ENCODE data around the gene PRKCH. TPM values are rescaled to one million over a fixed set of nuclear protein-coding genes. Genes with fewer than 3 reads are reported as not detected.

Gene PRKCH
- total RNA-seq, 1 experiment from 2014 or later, result 18.3 TPM

DNA sequence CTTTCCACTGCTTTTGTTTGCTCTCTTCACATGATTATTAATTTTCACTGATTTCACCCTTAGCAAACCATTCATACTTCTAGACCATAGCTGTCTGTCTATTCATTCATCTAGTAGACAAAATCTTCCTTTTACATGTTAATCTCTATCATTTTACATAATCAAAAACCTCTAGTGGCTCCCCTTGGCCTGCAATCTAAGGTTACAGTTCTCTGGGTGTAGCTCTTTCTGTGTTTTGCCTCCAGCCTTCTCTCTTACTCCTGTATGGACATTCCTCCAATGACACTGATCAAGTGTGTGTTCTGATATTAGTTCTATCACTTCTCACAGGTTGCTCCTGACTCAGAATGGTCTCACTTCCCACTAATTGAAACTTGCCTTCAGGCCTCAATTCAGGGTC lies 56.4 kb downstream of the PRKCH start:
- H3K9me3 Mint-ChIP-seq (ENCODE audit: unreplicated experiment), result peaks cover 36% of the 10 kb centered on the region
- H3K27me3 ChIP-seq (replicated peaks; ENCODE audit: control insufficient read depth, insufficient read depth, low read length), result no peaks in the 10 kb centered on the region
- H3K9me3 ChIP-seq, result peaks cover 19% of the 10 kb centered on the region
- no TSS peak for BruUV-seq (replicated peaks)
- CTCF ChIA-PET, result no interaction called here
- H3K27me3 Mint-ChIP-seq (ENCODE audit: insufficient read depth, unreplicated experiment), result no peaks in the 10 kb centered on the region
- TF ChIP-seq CTCF (IDR thresholded peaks at IDR 0.05; ENCODE audit: insufficient read depth in 1 of 2, low read depth in 1 of 2, low read length in 1 of 2, severe bottlenecking in 1 of 2, unreplicated experiment in 1 of 2), result no peak
- no peaks in the 10 kb centered on the region; the same call in 1 of the 2 replicates for H3K36me3 ChIP-seq (ENCODE audit: control insufficient read depth, insufficient read depth, low read length)
- no peak overlapping the region for H3K4me3 Mint-ChIP-seq (ENCODE audit: unreplicated experiment)
- no peaks in the 10 kb centered on the region for H3K4me1 Mint-ChIP-seq (ENCODE audit: low read depth, unreplicated experiment)
- H3K27ac Mint-ChIP-seq (ENCODE audit: unreplicated experiment), result no peak overlapping the region
- POLR2A ChIA-PET, result no interaction called here
- peaks cover 6% of the 10 kb centered on the region for H3K36me3 Mint-ChIP-seq (ENCODE audit: insufficient read depth, unreplicated experiment)
- no peaks in the 10 kb centered on the region for H3K4me1 ChIP-seq
- DNase-seq, result no peak
- no peak overlapping the region for H3K4me3 ChIP-seq (ENCODE audit: low read depth, low read length)
- intact Hi-C loops (cut with micrococcal nuclease; ENCODE audit: unreplicated experiment), result no loop called here

DNA sequence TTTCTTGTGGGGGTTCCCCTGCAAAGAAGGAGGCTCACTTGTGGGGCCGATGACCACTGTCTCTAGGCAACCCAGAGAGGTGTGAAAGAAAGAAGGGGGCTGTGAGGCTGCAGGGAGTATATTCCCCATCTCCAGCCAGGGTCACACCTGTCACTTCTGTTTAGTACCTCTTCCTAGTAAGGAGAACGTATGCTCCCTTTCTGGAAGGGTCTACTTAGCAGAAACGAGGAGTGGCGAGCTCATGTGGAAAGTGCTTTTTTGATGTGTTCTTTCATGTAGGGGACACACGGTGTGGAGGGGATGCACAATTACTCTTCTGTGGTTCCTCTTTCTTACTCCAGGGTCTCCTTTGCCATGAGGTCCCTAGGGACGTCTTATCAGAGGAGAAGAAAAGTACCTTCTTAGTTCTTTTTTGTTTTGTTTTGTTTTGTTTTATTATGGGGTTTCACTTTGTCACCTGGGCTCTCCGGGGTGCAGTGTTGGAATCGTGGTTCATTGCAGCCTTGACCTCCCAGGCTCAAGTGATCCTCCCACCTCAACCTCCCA lies 58.3 kb downstream of the PRKCH start:
- Histone ChIP-seq H3K36me3 (ENCODE audit: control insufficient read depth, insufficient read depth, low read length) (no peaks in the 10 kb centered on the region; the same call in 1 of the 2 replicates), H3K4me1 (no peaks in the 10 kb centered on the region; the same call in 1 of the 2 replicates), H3K27me3 (replicated peaks; ENCODE audit: control insufficient read depth, insufficient read depth, low read length) (no peaks in the 10 kb centered on the region), H3K4me3 (ENCODE audit: low read depth, low read length) (no peak overlapping the region), H3K9me3 (peaks cover 10% of the 10 kb centered on the region)
- Mint-ChIP-seq H3K4me3 (ENCODE audit: unreplicated experiment) (no peak overlapping the region), H3K9me3 (ENCODE audit: unreplicated experiment) (peaks cover 27% of the 10 kb centered on the region), H3K4me1 (ENCODE audit: low read depth, unreplicated experiment) (no peaks in the 10 kb centered on the region), H3K27ac (ENCODE audit: unreplicated experiment) (no peak overlapping the region), H3K36me3 (ENCODE audit: insufficient read depth, unreplicated experiment) (no peaks in the 10 kb centered on the region), H3K27me3 (ENCODE audit: insufficient read depth, unreplicated experiment) (no peaks in the 10 kb centered on the region)
- ChIA-PET CTCF (no interaction called here), POLR2A (no interaction called here)
- no TSS peak for BruUV-seq (replicated peaks)
- TF ChIP-seq CTCF (IDR thresholded peaks at IDR 0.05; ENCODE audit: insufficient read depth in 1 of 2, low read depth in 1 of 2, low read length in 1 of 2, severe bottlenecking in 1 of 2, unreplicated experiment in 1 of 2), result no peak
- intact Hi-C loops (cut with micrococcal nuclease; ENCODE audit: unreplicated experiment), result no loop called here
- no peak for DNase-seq

- no peak overlapping the region for H3K27ac Mint-ChIP-seq (ENCODE audit: unreplicated experiment)
- CTCF ChIA-PET, result no interaction called here
- POLR2A ChIA-PET, result no interaction called here
Observed at GRCh38 chr14:61380984-61381383, 59.6 kb downstream of the PRKCH start.

More at GRCh38 chr14:61380984-61381383, 59.6 kb downstream of the PRKCH start:
- no peaks in the 10 kb centered on the region for H3K36me3 Mint-ChIP-seq (ENCODE audit: insufficient read depth, unreplicated experiment)
- H3K4me1 Mint-ChIP-seq (ENCODE audit: low read depth, unreplicated experiment), result no peaks in the 10 kb centered on the region
- peak; percentile 51 to 57 for DNase-seq
- BruUV-seq (replicated peaks), result no TSS peak
- no peaks in the 10 kb centered on the region for H3K27me3 Mint-ChIP-seq (ENCODE audit: insufficient read depth, unreplicated experiment)
- no peaks in the 10 kb centered on the region; the same call in 1 of the 2 replicates for H3K36me3 ChIP-seq (ENCODE audit: control insufficient read depth, insufficient read depth, low read length)
- intact Hi-C loops (cut with micrococcal nuclease; ENCODE audit: unreplicated experiment), result loop anchor here (1.0 kb wide), 1 partner anchor 84 kb away; no protein-coding TSS in a partner anchor
- no peaks in the 10 kb centered on the region for H3K27me3 ChIP-seq (replicated peaks; ENCODE audit: control insufficient read depth, insufficient read depth, low read length)
- no peak overlapping the region for H3K4me3 Mint-ChIP-seq (ENCODE audit: unreplicated experiment)
- no peaks in the 10 kb centered on the region for H3K9me3 ChIP-seq
- TF ChIP-seq CTCF (IDR thresholded peaks at IDR 0.05; ENCODE audit: insufficient read depth in 1 of 2, low read depth in 1 of 2, low read length in 1 of 2, severe bottlenecking in 1 of 2, unreplicated experiment in 1 of 2), result peak; percentile 31 to 57
- H3K4me1 ChIP-seq, result no peaks in the 10 kb centered on the region; the same call in 1 of the 2 replicates
- H3K9me3 Mint-ChIP-seq (ENCODE audit: unreplicated experiment), result peaks cover 14% of the 10 kb centered on the region
- no peak overlapping the region for H3K4me3 ChIP-seq (ENCODE audit: low read depth, low read length)
